Nephron progenitor cell (in vitro differentiated cells): ENCODE data around the gene HCN2.
"Not testable (repeated sequence)": the region's sequence is repeated elsewhere in the genome, so short reads cannot be mapped to it uniquely, and the experiment has no call there.

ENCODE experiments used
- DNase-seq: peaks from one replicate; pipeline ENCODE4 v3.0.0; 2021
- H3K27ac Mint-ChIP-seq: 2 replicates; pipeline ENCODE4 v1.8.0; 2021; ENCODE audit warnings: mild to moderate bottlenecking, moderate library complexity, mixed read lengths
- H3K27me3 Mint-ChIP-seq: 2 replicates; pipeline ENCODE4 v1.8.0; 2021; ENCODE audit warnings: mild to moderate bottlenecking, low read depth, mixed read lengths; ENCODE audit not compliant: poor library complexity
- H3K36me3 Mint-ChIP-seq: 2 replicates; pipeline ENCODE4 v1.8.0; 2021; ENCODE audit warnings: low read depth, mixed read lengths
- H3K4me1 Mint-ChIP-seq: 2 replicates; pipeline ENCODE4 v1.8.0; 2021; ENCODE audit warnings: mixed read lengths
- H3K4me3 Mint-ChIP-seq: 2 replicates; pipeline ENCODE4 v1.8.0; 2021; ENCODE audit warnings: mild to moderate bottlenecking, moderate library complexity, mixed read lengths
- H3K9me3 Mint-ChIP-seq: 2 replicates; pipeline ENCODE4 v1.8.0; 2021; ENCODE audit warnings: mild to moderate bottlenecking, moderate library complexity, mixed read lengths
- CTCF ChIP-seq: fragments of 200-600 bp; sonication (generic); IDR thresholded peaks from 2 replicates; pipeline ENCODE4 v1.5.0; 2021; ENCODE audit warnings: antibody characterized with exemption

Gene HCN2

DNA sequence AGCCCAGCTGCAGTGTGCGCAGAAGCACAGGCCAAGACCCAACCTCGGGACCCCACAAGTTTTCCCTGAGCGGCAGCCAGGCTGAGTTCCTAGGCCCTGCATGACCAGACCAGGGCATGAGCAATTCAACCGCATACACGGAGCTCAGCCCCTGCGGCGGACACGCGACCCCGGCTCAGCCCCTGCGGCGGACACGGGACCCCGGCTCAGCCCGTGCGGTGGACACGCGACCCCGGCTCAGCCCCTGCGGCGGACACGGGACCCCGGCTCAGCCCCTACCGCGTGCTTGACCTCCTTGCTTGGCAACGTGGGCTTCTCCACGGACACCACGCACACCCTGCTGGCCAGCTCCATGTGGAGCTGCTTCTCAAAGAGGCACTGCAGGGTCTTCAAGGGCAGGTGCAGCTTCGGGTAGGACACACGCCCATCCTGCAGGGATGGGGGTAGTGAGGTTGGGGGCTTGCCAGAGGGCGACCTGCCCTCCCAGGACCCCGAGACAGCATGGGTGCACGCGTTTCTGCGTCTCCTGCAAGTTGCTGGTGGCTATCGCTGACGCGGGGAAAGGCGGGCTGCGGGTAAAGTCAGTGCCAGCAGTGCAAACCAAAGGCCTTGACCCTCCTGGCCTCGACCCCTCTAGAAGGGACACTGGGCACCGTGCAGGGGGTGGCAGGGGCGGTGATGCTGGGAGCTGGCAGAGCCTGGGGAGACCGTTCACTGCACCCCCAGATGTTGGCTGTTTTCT, 33.7 kb downstream of the HCN2 start:
- Mint-ChIP-seq H3K4me1 (peaks cover 2% of the 10 kb centered on the region), H3K36me3 (peaks cover 38% of the 10 kb centered on the region), H3K27ac (no peak overlapping the region), H3K9me3 (no peaks in the 10 kb centered on the region), H3K27me3 (no peaks in the 10 kb centered on the region), H3K4me3 (no peak overlapping the region)
- DNase-seq, result no peak
- no peak for TF ChIP-seq CTCF

GRCh38 chr19:623974-624373, 34.3 kb downstream of the HCN2 start:
- Mint-ChIP-seq H3K36me3 (peaks cover 40% of the 10 kb centered on the region), H3K27ac (peak overlapping the region; percentile 89), H3K4me3 (no peak overlapping the region), H3K4me1 (peaks cover 8% of the 10 kb centered on the region), H3K9me3 (no peaks in the 10 kb centered on the region), H3K27me3 (no peaks in the 10 kb centered on the region)
- no peak for DNase-seq
- TF ChIP-seq CTCF, result no peak

DNA sequence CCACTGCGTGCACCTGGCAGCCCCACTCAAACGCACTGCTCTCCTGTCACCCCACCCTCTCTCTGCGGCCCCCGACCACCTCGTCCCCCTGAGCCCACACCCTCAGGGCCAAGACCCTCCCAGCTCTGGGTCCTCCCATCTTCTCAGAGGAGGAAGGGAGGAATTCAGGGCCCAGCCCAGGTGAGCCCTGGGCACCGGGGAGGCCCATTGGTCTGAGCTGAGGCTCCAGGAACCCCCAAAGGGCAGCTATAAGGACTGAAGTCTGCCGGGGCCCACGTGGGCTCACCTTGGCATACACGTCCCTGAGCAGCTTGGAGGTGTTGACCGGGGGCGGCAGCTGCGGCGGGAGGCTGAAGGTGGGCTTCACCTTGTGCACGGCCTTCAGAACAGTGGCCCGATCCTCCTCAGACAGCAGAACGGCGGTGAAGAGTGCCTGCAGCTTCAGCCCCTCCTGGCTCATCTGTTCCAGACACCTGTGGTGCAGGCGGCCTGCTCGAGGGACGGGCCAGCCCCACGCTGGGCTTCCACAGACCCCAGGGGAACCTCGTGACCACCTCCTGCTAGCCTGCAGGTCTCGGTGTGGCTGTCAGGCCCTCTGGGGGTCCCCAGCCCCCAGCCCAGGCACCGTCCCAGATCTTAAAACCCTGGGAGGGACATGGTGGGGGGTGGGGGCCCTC, 34.9 kb downstream of the HCN2 start:
- no peaks in the 10 kb centered on the region for H3K9me3 Mint-ChIP-seq
- no peak for DNase-seq
- no peak for TF ChIP-seq CTCF
- peaks cover 12% of the 10 kb centered on the region for H3K4me1 Mint-ChIP-seq
- peaks cover 43% of the 10 kb centered on the region for H3K36me3 Mint-ChIP-seq
- H3K27ac Mint-ChIP-seq, result no peak overlapping the region
- H3K4me3 Mint-ChIP-seq, result no peak overlapping the region
- no peaks in the 10 kb centered on the region for H3K27me3 Mint-ChIP-seq

- no peaks in the 10 kb centered on the region for H3K9me3 Mint-ChIP-seq
- no peak for TF ChIP-seq CTCF
- peaks cover 41% of the 10 kb centered on the region for H3K36me3 Mint-ChIP-seq
- H3K4me3 Mint-ChIP-seq, result no peak overlapping the region
- no peaks in the 10 kb centered on the region for H3K27me3 Mint-ChIP-seq
- DNase-seq, result no peak
- peaks cover 16% of the 10 kb centered on the region for H3K4me1 Mint-ChIP-seq
- H3K27ac Mint-ChIP-seq, result no peak overlapping the region
These were observed 35.6 kb downstream of the HCN2 start for GRCh38 chr19:625257-625656.

GRCh38 chr19:626566-626965, 36.9 kb downstream of the HCN2 start:
- H3K9me3 Mint-ChIP-seq, H3K27me3 Mint-ChIP-seq, H3K27ac Mint-ChIP-seq, DNase-seq, H3K4me3 Mint-ChIP-seq: not testable (repeated sequence)
- H3K4me1 Mint-ChIP-seq, result peaks cover 21% of the 10 kb centered on the region
- H3K36me3 Mint-ChIP-seq, result peaks cover 44% of the 10 kb centered on the region

DNA sequence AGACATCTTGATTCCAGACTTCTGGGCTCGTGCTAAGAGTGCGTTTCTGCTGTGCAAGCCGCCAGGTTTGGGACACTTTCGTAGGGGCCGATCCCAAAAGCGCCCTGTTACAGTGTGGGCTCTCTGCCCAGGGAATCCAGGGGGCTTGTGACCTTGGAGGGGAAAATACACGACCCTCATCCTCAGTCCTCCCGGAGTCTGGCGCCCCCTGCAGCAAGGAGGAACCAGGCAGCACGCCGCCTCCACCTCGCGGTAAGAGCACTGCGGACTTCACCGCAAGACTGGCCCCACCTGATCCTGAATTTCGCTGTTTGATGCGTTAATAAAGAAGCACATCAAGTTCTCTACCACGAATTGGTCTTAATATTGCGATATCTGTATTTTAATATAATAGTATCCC, 38.5 kb downstream of the HCN2 start:
- Mint-ChIP-seq H3K27me3 (no peaks in the 10 kb centered on the region), H3K36me3 (peaks cover 44% of the 10 kb centered on the region), H3K9me3 (no peaks in the 10 kb centered on the region), H3K4me3 (no peak overlapping the region), H3K4me1 (peaks cover 31% of the 10 kb centered on the region), H3K27ac (no peak overlapping the region)
- peak; percentile 43 for DNase-seq
- no peak for TF ChIP-seq CTCF

- DNase-seq, result not testable (repeated sequence)
These were observed 39.8 kb downstream of the HCN2 start for GRCh38 chr19:629515-629914.

More at GRCh38 chr19:629515-629914, 39.8 kb downstream of the HCN2 start:
- not testable (repeated sequence) for H3K27me3 Mint-ChIP-seq, H3K9me3 Mint-ChIP-seq, H3K4me3 Mint-ChIP-seq, H3K27ac Mint-ChIP-seq
- Mint-ChIP-seq H3K4me1 (peaks cover 42% of the 10 kb centered on the region), H3K36me3 (peaks cover 35% of the 10 kb centered on the region)
